ENCODE results near the gene PGAM2. TPM values are rescaled to one million over a fixed set of nuclear protein-coding genes. Genes with fewer than 3 reads are reported as not detected.

Gene PGAM2
- total and polyA plus RNA-seq, 2 experiments from 2014 or later, result 0.73 TPM; not detected in 1

DNA sequence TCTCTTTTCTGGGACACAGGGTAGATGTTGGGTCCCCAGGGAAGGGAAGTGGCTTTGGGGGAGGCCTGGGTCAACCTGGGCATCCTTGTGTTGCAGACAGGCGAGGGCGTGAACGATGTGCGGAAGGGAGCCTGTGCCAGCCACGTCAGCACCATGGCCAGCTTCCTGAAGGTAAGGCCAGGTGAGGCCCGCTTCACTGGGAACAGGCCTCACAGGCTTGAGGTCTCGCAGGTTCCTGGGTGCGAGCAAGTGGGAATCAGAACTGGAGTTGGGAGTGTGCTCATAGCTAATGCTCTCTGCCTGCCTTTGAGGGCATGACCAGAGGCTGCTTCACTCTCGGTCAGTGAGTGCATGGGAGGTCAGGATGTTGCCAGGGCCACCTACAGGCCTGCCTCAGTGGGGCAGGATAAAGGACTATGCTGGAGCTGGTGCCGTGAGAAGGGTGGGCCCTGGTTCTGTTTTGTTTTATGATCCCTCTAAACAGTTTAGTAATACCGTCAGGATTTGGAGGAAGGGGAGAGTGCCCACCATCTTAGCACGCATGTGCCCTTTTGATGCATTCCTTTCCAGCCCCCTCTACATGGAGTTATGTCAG lies 12.5 kb downstream of the PGAM2 start:
- WGBS (ENCODE audit: low lambda C conversion rate, missing lambda C conversion rate), result 94% methylated on average over 12 of the region's 12 CpGs
- H3K27me3 ChIP-seq, result no peaks in the 10 kb centered on the region
- H3K4me1 ChIP-seq (ENCODE audit: insufficient read depth), result no peaks in the 10 kb centered on the region
- no peak overlapping the region for H3K4me3 ChIP-seq
- no peaks in the 10 kb centered on the region for H3K9me3 ChIP-seq (ENCODE audit: low read depth)
- DNase-seq (ENCODE audit: low spot score), result no peak
- H2AFZ ChIP-seq, result no peak overlapping the region
- TF ChIP-seq EZH2 (IDR thresholded peaks at IDR 0.05; ENCODE audit: borderline replicate concordance) (no peak), EZH2phosphoT487 (IDR thresholded peaks at IDR 0.05; ENCODE audit: low read depth, severe bottlenecking, unreplicated experiment) (no peak)
- TF ChIP-seq, protein P1, sequence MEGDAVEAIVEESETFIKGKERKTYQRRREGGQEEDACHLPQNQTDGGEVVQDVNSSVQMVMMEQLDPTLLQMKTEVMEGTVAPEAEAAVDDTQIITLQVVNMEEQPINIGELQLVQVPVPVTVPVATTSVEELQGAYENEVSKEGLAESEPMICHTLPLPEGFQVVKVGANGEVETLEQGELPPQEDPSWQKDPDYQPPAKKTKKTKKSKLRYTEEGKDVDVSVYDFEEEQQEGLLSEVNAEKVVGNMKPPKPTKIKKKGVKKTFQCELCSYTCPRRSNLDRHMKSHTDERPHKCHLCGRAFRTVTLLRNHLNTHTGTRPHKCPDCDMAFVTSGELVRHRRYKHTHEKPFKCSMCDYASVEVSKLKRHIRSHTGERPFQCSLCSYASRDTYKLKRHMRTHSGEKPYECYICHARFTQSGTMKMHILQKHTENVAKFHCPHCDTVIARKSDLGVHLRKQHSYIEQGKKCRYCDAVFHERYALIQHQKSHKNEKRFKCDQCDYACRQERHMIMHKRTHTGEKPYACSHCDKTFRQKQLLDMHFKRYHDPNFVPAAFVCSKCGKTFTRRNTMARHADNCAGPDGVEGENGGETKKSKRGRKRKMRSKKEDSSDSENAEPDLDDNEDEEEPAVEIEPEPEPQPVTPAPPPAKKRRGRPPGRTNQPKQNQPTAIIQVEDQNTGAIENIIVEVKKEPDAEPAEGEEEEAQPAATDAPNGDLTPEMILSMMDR (IDR thresholded peaks at IDR 0.05; ENCODE audit: poor library complexity), result no peak
- no peaks in the 10 kb centered on the region for H3K36me3 ChIP-seq (replicated peaks; ENCODE audit: insufficient read depth, low read depth)
- H3K27ac ChIP-seq, result no peak overlapping the region
- no peak overlapping the region for H3K4me2 ChIP-seq
- peaks cover 20% of the 10 kb centered on the region for H3K79me2 ChIP-seq
- H3K9me2 ChIP-seq (replicated peaks; ENCODE audit: insufficient read depth), result no peaks in the 10 kb centered on the region
- peaks cover 12% of the 10 kb centered on the region for H4K20me1 ChIP-seq (ENCODE audit: insufficient read depth, poor library complexity, severe bottlenecking)

DNA sequence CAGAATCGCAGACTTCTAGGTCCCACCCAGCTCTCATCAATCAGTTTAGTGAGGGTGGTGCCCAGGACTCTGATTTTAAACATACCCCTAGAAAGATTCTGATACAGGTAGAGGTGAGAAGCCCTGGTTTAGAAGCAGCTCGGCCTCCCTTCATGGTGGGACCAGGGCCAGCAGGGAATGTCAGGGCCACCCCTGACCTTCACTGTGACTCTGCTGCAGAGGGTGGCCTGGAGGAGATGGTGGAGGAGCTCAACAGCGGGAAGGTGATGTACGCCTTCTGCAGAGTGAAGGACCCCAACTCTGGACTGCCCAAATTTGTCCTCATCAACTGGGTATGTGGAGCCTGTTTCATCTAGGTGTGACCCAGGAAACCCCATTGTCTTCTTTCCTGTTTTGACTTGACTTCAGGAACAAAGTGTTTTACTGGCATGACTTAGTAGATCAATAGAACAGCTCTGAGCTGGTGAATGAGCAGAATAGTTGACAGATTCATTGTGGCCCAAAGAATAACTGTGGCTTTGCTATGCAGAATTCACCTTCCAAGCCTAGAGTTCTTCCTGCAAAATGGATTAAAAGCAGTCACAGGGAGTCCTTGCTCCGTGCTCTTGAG lies 13.7 kb downstream of the PGAM2 start:
- no peak for DNase-seq (ENCODE audit: low spot score)
- Histone ChIP-seq H3K4me3 (no peak overlapping the region), H3K4me1 (ENCODE audit: insufficient read depth) (no peaks in the 10 kb centered on the region), H4K20me1 (ENCODE audit: insufficient read depth, poor library complexity, severe bottlenecking) (peaks cover 13% of the 10 kb centered on the region), H3K27me3 (no peaks in the 10 kb centered on the region), H3K79me2 (peaks cover 30% of the 10 kb centered on the region), H3K9me2 (replicated peaks; ENCODE audit: insufficient read depth) (no peaks in the 10 kb centered on the region), H2AFZ (no peak overlapping the region), H3K27ac (no peak overlapping the region), H3K4me2 (no peak overlapping the region), H3K36me3 (replicated peaks; ENCODE audit: insufficient read depth, low read depth) (no peaks in the 10 kb centered on the region), H3K9me3 (ENCODE audit: low read depth) (no peaks in the 10 kb centered on the region)
- 95% methylated on average over 5 of the region's 5 CpGs for WGBS (ENCODE audit: low lambda C conversion rate, missing lambda C conversion rate)
- no peak for TF ChIP-seq EZH2phosphoT487 (IDR thresholded peaks at IDR 0.05; ENCODE audit: low read depth, severe bottlenecking, unreplicated experiment)
- TF ChIP-seq, protein P1 (IDR thresholded peaks at IDR 0.05; ENCODE audit: poor library complexity), result no peak

DNA sequence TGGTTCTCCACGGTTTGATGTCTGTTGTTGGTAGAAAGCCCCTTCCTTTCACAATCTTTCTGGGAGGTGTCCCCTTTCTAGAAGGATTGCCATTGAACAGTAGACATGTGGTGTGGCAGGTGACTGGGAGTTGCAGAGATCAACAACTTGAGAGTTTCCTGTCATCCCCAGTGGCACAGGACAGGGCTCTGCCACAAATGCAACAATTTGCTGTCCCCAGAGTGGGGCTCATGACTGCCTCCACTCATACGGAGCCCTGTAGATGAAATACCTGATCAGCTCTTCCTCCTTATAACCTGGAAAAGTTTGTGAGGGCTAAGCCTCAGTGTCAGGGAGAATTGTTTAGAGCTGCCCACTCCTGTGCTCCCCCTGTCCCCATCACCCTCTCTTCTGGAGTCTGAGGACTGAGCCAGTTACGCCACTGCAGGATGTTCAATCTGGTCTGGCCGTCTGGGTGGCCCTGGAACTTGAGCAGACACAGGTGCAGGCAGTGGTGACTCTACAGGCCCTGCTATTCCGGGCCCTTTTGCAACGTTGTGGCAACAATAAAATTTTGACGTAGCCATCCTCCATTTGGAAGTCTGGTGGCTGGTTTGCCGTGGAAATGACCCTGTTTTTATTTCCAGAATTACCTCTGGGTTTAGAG lies 14.3 kb downstream of the PGAM2 start:
- Histone ChIP-seq H3K79me2 (peaks cover 37% of the 10 kb centered on the region), H3K27ac (no peak overlapping the region), H3K4me1 (ENCODE audit: insufficient read depth) (no peaks in the 10 kb centered on the region), H3K27me3 (no peaks in the 10 kb centered on the region), H2AFZ (no peak overlapping the region), H3K9me3 (ENCODE audit: low read depth) (no peaks in the 10 kb centered on the region), H3K4me3 (no peak overlapping the region), H3K36me3 (replicated peaks; ENCODE audit: insufficient read depth, low read depth) (no peaks in the 10 kb centered on the region), H4K20me1 (ENCODE audit: insufficient read depth, poor library complexity, severe bottlenecking) (peaks cover 16% of the 10 kb centered on the region), H3K4me2 (no peak overlapping the region), H3K9me2 (replicated peaks; ENCODE audit: insufficient read depth) (no peaks in the 10 kb centered on the region)
- DNase-seq (ENCODE audit: low spot score), result no peak
- WGBS (ENCODE audit: low lambda C conversion rate, missing lambda C conversion rate), result 92% methylated on average over 8 of the region's 8 CpGs
- TF ChIP-seq EZH2 (IDR thresholded peaks at IDR 0.05; ENCODE audit: borderline replicate concordance) (no peak), EZH2phosphoT487 (IDR thresholded peaks at IDR 0.05; ENCODE audit: low read depth, severe bottlenecking, unreplicated experiment) (no peak)
- TF ChIP-seq, protein P1 (IDR thresholded peaks at IDR 0.05; ENCODE audit: poor library complexity), result no peak

Data from hepatocyte (in vitro differentiated cells).